DMS153 treated with DMSO at 0.1 percent for 48 hours (cell line): ENCODE results near the gene NCOA7.

ENCODE experiments used
- DNase-seq: peaks from one replicate; lab custom pipeline; 2025; ENCODE audit not compliant: unreplicated experiment; lab: John Stamatoyannopoulos, UW

NCOA7 gene

DNA sequence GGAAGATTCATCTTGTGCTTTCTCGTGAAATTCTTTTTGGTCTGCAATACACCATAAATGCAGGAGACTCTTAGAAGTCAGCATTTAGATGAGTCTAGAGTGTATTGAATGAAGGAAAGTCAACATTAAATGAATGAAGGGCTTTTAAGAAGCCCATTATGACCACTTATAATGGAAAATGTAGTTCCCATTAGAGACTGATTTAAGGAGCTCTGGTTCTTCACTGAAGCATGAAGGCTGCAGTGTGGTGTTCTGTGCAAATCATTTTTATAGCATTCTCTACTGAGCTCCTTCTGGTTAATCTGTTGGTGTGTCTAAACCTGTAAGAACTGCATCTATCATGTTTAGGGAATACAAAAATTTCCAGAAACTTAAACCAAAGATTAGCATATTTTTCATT is 19.7 kb downstream of the NCOA7 start:
- peak; percentile 6 for DNase-seq

DNA sequence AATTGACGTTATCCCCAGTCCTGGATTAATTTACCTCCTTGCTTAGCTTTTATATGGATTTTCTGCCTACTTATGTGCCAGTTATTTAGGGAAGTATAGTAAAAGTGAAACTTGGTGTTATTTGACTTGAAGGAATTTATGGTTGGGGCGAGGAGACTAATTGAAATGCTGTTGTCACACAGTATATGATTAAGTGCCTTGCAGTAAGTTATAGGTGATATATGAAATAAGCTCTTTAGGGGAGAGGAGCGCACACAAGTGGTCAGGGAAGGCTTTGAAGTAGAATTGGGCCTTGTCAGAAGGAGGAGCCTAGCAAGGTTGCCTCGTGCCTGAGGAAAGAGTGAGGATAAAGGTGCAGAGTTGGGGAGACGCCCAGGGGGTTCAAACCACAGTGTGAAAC is 20.5 kb downstream of the NCOA7 start:
- no peak for DNase-seq

DNA sequence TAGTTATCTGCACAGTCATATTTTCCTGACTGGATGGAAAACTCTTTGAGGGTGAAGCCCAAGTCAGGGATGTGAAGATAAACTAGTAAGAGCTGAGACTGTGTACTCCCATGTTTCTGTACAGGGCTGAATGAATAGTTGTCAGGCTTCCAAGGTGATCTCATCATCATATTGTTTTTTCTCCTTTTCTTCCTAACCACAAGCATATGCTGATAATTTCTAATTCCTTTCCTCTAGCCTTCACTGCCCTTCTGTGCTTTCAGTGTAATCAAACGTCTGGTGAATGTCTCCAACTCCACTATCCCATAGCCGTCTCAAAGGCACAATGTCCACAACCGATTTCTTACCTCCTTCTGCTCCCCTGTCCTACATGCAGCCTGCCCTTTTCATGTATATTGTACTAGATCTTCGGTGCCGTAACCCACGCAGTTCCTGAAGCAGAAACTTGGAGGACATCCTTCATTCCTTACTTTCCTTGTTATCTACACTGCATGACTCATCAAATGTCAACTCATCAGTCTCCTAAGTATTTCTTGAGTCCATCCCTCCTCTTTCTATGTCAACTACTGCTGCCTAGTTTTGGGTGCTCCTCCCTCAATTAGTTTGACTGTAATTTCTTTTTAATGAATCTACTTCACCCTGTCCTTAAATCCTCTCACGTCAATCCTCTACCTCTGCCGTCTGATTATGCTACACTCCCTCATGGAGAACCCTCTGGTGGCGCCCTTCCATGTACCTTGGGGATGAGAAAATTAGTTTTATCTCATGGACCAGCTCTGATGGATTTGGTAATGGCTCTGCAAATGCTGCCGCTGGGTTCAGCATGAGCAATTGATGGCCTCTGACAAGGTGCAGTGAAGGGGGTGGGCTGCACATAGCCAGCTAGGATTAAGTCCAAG is 21.9 kb downstream of the NCOA7 start:
- no peak for DNase-seq

DNA sequence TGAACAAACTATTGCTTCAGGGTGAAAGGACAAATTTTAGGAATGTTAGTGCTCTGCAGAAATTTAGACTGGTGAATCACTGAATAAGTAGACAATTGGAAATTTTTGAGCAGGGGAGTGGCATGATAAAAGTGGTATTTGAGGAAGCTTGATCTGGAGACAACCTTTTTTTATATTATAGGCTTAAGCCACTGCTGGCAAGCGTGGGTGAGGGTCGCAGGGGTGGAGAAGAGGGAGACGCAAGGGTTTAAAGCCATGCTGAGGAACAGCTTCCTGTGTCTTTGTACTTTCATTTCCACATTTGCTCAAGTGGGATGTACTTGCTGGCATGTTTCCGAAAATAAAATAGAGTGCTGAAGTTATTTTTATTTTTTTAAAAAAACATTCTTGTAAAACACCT is 23.7 kb downstream of the NCOA7 start:
- no peak for DNase-seq

DNA sequence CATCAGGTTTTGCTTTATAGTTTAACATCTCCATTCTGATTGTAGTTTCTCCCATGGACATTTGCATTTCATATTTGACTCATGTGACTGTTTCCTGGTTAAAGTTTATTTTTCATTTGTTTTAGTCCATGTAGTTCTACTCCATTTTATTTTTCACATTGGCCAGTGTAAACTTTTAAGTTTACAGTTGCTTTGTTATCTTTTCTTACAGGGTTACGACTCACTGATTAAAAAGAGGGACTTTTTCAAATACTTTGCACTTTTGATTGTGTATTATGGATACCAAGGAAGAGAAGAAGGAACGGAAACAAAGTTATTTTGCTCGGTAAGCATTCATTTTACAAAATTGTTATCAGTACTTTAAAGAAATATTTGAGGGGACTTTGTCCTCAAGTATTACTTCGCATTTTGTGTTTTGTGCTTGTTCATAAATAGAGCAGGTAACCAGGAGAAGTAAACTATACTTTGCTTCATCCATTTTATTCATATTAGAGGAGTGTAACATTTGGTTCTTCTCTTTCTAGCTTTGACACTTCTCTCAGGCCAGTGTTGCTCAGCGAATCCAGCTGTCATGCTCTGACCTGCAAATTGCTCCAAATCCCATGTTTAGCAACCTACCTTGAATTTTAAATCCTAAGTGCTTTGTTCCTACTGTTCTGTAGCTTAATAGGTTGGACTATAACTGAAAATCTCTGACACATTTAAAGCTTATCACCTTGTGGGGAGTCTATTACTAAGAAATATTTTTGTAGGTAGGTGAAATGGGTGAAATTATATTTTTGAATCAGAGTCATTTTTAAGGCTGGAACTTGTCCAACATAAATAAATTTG is 24.5 kb downstream of the NCOA7 start:
- no peak for DNase-seq

DNA sequence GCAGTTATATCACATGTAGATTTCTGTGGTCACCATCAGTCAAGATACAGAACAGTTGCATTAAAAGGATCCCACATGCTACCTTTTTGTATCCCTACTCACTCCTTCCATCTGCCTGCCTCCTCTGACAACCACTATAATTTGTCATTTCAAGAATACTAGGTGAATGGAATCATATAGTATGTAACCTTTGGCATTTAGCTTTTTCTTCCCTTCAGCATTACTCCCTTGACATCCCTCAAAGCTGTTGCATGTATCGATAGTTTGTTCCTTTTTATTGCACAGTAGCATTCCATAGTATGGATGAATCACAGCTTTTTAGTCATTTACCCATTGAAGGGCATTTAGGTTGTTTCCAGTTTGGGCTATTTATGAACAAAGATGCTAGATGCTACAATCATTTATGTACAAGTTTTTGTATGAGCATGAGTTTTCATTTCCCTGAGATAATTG is 26.1 kb downstream of the NCOA7 start:
- no peak for DNase-seq

DNA sequence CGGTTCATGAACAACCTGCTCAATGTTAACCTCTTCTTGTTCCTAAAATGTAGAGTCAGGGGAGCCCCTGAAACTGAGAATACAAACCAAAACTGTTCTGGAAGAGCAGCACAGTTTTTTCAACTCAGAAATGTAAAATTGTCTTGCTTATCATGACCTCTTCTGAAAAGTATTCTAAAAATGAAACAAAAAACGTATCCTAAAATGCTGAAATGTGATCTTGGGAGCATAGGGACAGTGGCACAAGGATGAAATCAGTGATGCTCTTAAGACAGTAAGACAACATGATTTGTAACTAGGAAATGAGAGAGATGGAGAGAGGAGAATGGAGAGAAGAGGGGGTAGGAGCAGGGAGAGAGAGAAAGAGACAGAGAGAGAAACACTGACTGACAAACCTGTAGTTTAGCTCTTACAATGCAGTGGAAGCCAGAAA is 27.5 kb downstream of the NCOA7 start:
- DNase-seq, result no peak

DNA sequence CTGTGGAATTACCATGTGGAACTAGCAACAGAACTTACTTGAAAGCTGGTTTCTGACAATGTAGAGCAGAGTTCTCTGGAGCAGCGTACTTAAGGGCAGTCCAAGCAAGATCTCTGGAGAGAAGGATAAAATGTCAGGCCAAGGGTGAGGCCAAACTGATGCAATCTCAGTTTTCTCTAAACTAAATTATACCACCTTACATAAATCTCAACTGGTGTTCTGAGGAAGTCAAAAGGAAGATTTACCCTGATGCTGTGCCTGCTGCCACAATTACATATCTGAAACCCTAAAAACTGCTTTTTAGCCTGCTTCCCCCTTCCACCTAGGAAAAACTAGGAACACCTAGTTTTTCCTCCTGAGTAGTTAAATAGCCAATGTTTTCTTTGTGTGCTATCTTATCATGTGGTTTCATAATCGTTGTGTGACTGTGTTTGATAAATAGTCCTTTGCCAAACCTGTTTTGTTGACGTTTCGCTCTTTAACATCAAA is 28.1 kb downstream of the NCOA7 start:
- no peak for DNase-seq

DNA sequence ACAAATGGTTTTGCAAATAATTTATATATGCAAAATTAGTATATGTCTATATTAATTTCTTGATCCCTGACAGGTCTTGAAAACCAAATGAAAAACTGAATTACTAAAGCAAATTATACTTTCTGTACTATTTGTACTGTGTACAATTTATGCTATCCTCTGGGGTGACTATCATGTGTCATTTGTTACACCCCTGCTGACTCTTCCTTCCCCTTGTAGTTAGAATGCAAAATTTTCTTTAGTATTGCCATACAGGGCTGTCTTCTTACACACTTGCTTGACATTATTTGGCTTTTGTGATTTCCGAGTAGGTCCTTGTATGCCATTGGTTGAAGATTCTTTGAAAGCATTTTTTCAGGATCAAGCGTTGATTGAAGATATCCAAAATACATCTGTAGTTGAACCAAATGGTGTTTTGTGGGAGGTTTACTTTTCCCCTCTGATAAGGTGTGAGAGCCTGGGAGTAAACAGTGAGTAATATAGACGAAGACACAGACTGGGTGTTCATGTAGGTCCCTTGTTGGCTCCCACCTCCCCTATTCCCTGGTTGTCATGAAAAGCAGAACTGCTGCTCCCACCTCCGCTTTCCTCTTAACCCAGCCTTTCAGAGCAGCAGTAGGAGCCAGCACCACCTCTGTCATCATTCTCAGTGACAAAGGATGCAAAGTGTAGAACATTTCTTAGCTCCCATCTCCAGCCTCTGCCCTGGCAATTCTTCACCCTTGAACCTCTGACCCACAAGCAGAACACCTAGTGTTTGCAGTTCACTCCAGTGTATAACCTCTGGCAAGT is 29.0 kb downstream of the NCOA7 start:
- no peak for DNase-seq

DNA sequence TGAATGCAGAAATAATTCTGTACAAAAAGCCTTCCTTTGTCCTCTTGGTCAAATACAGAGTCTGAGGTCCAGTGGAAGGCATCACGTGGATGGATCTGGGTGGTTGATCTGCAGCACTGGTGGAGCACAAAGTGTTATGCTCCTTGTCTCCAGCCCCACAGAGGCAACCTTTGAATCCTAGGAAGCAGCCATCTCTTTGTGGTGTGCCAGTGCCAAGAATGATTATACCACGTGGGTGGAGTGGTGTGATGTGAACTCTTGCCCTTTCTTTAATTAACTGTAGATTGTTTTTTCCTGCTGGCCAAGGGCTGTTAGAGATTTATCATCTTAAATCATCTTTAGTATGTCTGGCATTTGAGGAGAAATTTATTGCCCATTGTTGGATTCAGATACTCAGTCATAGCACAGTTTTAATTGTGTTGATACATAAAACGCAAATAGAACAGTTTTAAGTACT is 31.1 kb downstream of the NCOA7 start:
- DNase-seq, result no peak

DNA sequence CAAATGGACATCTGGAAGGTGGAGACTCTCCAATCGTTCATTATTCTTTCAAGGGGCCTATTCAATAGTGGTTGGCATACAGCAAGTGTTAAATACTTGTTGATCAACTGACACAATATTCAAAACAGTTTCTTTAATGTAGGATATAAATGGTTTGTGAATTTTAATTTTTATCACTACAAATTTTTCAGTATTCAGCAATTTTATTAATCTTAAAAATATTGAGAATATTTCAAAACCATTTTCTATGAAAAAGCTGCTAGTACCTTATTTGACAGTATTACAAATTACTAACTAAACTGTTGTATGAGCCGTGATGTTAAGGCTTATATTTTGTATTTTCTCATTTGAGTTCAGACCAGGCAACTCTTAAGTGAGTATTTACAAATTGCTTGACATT is 32.4 kb downstream of the NCOA7 start:
- no peak for DNase-seq

DNA sequence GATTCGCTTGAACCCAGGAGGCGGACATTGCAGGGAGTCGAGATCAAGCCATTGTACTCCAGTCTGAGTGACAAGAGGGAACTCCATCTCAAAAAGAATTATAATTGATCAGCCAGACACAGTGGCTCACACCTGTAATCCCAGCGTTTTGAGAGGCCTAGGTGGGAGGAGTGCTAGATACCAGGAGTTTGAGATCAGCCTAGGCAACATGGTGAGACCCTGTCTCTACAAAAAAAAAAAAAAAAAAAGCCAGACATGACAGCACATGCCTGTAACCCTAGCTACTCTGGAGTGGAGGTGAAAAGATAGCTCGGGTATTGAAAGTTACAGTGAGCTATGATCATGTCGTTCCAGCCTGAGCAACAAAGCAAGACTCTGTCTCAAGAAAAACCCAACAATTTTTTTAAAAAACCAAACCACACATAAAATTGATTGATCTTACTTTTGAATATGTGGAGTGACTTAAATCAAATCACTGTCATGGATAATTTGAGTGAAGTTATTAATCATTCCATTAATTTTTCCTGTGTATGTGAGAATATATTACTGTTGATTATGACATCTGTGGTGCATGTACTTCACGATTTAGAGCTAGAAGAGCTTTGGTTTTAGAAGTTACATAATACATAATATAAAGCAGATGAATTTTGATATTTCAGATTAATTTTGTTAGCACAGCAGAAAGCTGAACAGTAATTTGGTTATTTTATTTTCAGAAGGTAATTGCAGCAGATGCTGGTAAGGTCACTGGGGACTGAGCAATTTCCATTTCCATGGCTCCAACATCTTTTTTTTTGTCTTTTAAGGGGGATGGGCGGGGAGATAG is 34.4 kb downstream of the NCOA7 start:
- no peak for DNase-seq

DNA sequence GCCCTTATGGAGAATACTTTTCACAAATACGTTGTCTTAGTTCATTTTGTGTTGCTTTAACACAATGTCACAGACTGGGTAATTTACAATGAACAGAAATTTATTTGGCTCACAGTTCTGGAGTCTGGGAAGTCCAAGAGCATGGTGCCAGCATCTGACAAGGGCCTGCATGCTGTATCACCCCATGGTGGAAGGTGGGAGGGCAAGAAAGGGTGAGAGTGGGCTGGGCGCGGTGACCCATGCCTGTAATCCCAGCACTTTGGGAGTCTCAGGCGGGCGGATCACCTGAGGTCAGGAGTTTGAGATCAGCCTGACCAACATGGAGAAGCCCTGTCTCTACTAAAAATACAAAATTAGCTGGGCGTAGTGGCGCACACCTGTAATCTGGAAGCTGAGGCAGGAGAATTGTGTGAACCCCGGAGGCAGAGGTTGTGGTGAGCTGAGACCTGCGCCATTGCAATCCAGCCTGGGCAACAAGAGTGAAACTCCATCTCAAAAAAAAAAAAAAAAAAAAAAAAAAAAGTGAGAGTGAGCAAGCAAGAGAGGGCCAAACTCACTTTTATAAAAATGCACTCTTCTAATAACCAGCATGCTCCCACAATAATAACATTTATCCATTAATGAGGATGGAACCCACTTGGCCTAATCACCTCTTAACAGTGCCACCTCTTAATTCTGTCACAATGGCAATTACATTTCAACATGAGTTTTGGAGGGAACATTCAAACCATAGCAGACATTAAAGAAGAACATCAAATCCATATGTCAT is 36.1 kb downstream of the NCOA7 start:
- no peak for DNase-seq

DNA sequence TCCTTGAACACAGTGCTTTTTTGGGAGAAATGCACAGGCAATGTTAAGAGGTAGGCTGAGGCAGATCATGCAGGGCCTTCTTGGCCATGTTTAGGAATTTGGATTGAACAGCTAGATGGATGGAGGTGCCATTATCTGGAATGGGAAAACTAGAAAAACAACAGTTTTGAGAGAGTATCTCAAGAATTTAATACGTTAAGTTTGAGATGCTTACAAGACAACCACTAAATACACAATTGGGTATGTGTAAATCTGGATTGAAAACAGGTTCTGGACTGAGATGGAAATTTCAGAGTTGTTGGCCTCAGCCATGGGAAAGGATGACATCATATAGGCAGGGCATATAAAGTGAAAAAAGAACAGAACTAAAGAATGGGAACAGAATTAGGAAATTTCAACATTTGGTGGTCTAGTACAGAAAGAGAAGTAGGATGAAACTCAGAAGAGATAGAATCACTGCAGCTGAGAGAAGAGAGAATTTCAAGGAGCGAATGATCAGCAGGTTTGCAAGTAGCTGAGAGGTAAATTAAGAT is 37.1 kb downstream of the NCOA7 start:
- no peak for DNase-seq

DNA sequence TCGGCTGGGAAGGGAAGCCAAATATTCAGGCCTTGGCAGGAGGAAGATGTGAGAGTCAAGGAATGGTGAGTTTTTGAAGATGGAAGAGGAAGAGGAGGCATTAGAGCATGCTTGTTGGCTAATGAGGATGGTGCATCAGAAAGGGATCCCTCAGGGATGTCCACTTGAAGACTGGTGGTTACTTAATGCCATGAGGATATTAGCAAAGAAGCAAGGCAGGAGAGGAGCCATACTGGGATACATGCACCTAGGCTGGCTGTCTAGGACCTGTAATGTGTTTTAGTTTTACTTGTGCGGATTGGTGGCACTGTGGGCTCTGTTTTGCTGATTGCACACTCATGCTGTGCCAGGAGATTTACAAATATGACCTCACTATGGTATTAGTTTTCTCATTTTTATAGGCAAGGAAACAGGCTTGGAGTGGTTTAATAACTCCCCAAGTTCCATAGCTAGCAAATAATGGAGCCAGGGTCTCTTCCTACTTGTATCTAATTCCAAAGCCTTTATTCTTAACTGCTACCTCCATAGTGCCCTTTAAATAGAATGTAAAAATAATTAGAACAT is 37.8 kb downstream of the NCOA7 start:
- DNase-seq, result no peak

DNA sequence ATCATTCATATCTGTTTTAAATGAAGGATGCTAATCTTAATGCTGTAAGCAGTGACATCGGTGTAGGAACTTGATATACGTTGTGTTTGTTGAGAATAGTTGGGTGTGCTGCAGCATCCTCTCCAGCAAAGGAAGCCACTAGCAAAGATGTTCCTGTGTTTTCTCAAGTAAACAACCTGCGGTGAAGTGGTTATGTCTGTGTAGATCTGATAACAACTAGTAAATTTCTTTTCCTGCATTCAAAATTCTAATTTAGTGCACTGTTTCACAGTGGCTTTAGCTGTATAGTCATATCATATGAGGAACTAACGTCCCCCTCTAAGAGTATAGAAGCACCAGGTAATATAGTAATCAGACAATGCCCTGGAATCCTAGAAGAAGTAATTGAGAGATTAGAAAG is 38.7 kb downstream of the NCOA7 start:
- DNase-seq, result no peak

DNA sequence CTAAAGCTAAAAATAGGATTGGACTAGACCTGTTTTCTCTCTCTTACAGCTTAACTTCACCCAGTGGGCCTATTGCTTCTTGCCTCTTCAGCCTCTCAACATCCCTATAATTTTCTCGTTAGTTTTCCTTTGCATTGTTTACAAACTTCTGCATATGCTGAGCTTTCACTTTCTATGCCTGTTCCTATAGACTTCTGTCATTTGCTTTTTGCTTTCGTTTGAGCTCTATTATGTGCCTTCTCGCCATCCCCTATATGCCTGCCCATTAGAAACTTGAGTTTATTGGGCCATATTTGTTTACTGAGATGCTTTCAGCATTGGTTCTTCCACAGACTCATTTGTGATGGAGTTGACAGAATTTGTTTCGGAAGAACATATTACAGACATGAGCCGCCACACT is 40.9 kb downstream of the NCOA7 start:
- DNase-seq, result no peak

DNA sequence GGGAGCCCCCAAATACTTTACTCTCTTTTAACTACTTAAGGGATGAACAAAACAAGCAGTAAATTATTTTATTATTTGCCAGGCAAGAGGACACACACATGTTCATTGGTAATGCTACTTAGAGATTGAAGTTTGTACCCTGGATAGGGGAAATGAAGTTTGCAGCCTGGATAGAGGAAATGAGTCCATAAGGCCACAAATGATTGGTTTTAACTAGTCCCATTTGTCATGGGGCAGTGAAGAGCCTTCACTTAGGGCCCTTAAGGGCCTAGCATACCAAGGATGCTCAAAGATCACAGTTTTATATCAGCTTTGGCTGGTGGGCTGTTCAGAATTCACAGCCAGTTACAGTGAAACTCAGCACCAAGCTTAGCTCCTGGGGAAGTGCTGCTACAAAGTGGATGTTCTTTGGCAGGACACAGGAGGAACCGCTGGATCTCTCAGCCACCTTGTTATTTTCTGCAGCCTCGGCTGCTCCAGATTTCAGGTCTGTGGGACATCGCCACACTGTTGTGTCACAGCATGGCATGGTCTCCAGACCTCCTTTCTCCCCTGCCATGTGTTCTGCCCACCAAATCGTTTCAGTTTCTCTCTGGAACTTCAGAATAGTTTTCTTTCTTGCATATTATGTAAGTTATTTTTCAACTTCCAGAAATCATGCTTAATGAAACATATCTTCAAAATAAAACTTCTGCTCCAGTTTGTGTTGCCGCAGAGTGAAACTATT is 41.8 kb downstream of the NCOA7 start:
- DNase-seq, result no peak
